A673 (cell line): ENCODE data around the gene ALDH2. TPM values are rescaled to one million over a fixed set of nuclear protein-coding genes. Genes with fewer than 3 reads are reported as not detected.

ENCODE experiments used
- BruUV-seq: library from RNA; stranded (reverse); fragments of 400-500 nt; replicated peaks from 2 replicates; lab custom pipeline; 2021; lab: Mats Ljungman, UMichigan
- CTCF ChIA-PET: fragments of 300-600 bp; sonication (Branson Sonifier 250); formaldehyde crosslinking; loops from one replicate; lab custom pipeline; 2022; ENCODE audit warnings: antibody characterized with exemption; lab: Charles Lee
- POLR2A ChIA-PET: fragments of 300-600 bp; sonication (Branson Sonifier 250); formaldehyde crosslinking; loops from one replicate; lab custom pipeline; 2022; ENCODE audit warnings: antibody characterized with exemption; ENCODE audit not compliant: low non-redundant PET; lab: Charles Lee
- DNase-seq: peaks from one replicate; pipeline ENCODE4 v3.0.0-alpha.2; 2015; ENCODE audit warnings: low spot score
- H3K27ac ChIP-seq: fragments of 200-600 bp; sonication (generic); 2 replicates; pipeline ENCODE4 v1.5.1; 2016; ENCODE audit warnings: mixed run types, low read depth, mild to moderate bottlenecking, mixed read lengths, antibody characterized with exemption, low read length; ENCODE audit not compliant: poor library complexity, severe bottlenecking
- H3K27me3 ChIP-seq: fragments of 200-600 bp; sonication (generic); replicated peaks from 2 replicates; pipeline ENCODE4 v1.6.1; 2017; ENCODE audit warnings: mixed run types, low read depth, mild to moderate bottlenecking, mixed read lengths, antibody characterized with exemption, low read length; ENCODE audit not compliant: insufficient read depth, poor library complexity
- H3K36me3 ChIP-seq: fragments of 200-600 bp; sonication (generic); 2 replicates; pipeline ENCODE4 v1.6.1; 2016; ENCODE audit warnings: mixed run types, mild to moderate bottlenecking, mixed read lengths, antibody characterized with exemption, low read length; ENCODE audit not compliant: insufficient read depth, poor library complexity, severe bottlenecking
- H3K4me1 ChIP-seq: fragments of 200-600 bp; sonication (generic); 2 replicates; pipeline ENCODE4 v1.6.1; 2017; ENCODE audit warnings: mixed run types, mild to moderate bottlenecking, mixed read lengths, antibody characterized with exemption, low read length; ENCODE audit not compliant: insufficient read depth, poor library complexity, severe bottlenecking
- H3K4me3 ChIP-seq: fragments of 200-600 bp; sonication (generic); 2 replicates; pipeline ENCODE4 v1.5.1; 2016; ENCODE audit warnings: low read depth, mixed run types, mild to moderate bottlenecking, mixed read lengths, low read length; ENCODE audit not compliant: poor library complexity, severe bottlenecking
- H3K9me3 ChIP-seq: fragments of 200-600 bp; sonication (generic); 2 replicates; pipeline ENCODE4 v1.6.1; 2016; ENCODE audit warnings: mixed run types, low read depth, mild to moderate bottlenecking, mixed read lengths, antibody characterized with exemption, low read length; ENCODE audit not compliant: poor library complexity, severe bottlenecking
- EZH2 ChIP-seq: fragments of 200-600 bp; sonication (generic); IDR thresholded peaks from 2 replicates; pipeline ENCODE4 v1.6.1; 2017; ENCODE audit warnings: borderline replicate concordance, low read depth, mild to moderate bottlenecking, mixed read lengths, antibody characterized with exemption, low read length; ENCODE audit not compliant: poor library complexity, severe bottlenecking
- intact Hi-C: fragments of 100-400 bp; cut with micrococcal nuclease; formaldehyde crosslinking; loops from one replicate; pipeline ENCODE4 v1.10.0; 2022; ENCODE audit not compliant: unreplicated experiment
- total RNA-seq: library from RNA; stranded (reverse); gene quantifications from 2 replicates; pipeline ENCODE4 v1.2.3, GENCODE V29; 2021
- TF ChIP-seq, protein P1 (sequence below): fragments of 300-800, 200-600 bp; sonication (generic); conservative IDR thresholded peaks from 2 replicates; pipeline ENCODE4 v1.5.1; 2017; ENCODE audit warnings: low read depth, mild to moderate bottlenecking, antibody characterized with exemption, low read length, moderate library complexity, mixed read lengths

The ALDH2 gene
- total RNA-seq, 1 experiment from 2014 or later = 24.5 TPM

DNA sequence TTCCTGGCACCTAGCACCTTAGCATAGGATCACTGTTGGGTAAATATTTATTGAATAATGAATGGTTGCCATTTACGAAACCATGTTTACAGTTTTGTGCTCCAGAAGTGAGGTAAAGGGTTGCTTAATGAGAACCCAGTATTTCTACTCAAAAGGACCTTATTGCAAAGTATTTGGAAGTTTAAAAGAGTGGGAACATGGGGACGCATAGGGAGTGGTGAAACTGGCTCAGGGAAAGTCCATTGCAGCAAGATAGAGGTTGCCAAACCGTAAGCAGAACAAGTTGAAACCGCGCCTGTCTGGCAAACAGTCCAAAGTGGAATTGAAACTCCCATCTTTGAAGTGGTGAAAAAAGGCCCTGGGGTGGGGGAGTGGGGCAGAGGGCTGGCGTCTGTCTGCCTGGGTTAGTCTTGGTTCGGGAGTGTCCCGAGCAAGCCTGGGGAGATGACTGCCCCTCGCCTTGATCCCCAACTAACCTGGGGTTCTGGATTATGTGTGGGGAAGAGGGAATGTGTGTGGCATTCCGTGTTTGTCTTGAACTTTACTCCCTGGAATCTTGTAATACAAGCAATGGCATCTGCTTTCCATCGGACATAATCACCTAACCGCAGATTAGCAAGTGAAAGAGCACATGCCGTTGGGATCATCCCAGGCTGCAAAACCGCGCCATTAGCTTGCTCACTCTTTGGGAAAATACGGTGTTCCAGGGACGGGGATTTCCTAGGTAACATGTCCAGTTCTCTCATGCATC is 7.2 kb downstream of the ALDH2 start:
- no peaks in the 10 kb centered on the region for H3K9me3 ChIP-seq
- ChIA-PET POLR2A (no interaction called here), CTCF (no interaction called here)
- no peaks in the 10 kb centered on the region for H3K36me3 ChIP-seq
- intact Hi-C loops = no loop called here
- H3K27me3 ChIP-seq = no peaks in the 10 kb centered on the region
- DNase-seq = no peak
- BruUV-seq = no TSS peak
- no peak overlapping the region for H3K27ac ChIP-seq
- H3K4me1 ChIP-seq = peaks cover 7% of the 10 kb centered on the region
- H3K4me3 ChIP-seq = no peak overlapping the region
- TF ChIP-seq EZH2 = no peak
- TF ChIP-seq, protein P1, sequence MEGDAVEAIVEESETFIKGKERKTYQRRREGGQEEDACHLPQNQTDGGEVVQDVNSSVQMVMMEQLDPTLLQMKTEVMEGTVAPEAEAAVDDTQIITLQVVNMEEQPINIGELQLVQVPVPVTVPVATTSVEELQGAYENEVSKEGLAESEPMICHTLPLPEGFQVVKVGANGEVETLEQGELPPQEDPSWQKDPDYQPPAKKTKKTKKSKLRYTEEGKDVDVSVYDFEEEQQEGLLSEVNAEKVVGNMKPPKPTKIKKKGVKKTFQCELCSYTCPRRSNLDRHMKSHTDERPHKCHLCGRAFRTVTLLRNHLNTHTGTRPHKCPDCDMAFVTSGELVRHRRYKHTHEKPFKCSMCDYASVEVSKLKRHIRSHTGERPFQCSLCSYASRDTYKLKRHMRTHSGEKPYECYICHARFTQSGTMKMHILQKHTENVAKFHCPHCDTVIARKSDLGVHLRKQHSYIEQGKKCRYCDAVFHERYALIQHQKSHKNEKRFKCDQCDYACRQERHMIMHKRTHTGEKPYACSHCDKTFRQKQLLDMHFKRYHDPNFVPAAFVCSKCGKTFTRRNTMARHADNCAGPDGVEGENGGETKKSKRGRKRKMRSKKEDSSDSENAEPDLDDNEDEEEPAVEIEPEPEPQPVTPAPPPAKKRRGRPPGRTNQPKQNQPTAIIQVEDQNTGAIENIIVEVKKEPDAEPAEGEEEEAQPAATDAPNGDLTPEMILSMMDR = no peak

DNA sequence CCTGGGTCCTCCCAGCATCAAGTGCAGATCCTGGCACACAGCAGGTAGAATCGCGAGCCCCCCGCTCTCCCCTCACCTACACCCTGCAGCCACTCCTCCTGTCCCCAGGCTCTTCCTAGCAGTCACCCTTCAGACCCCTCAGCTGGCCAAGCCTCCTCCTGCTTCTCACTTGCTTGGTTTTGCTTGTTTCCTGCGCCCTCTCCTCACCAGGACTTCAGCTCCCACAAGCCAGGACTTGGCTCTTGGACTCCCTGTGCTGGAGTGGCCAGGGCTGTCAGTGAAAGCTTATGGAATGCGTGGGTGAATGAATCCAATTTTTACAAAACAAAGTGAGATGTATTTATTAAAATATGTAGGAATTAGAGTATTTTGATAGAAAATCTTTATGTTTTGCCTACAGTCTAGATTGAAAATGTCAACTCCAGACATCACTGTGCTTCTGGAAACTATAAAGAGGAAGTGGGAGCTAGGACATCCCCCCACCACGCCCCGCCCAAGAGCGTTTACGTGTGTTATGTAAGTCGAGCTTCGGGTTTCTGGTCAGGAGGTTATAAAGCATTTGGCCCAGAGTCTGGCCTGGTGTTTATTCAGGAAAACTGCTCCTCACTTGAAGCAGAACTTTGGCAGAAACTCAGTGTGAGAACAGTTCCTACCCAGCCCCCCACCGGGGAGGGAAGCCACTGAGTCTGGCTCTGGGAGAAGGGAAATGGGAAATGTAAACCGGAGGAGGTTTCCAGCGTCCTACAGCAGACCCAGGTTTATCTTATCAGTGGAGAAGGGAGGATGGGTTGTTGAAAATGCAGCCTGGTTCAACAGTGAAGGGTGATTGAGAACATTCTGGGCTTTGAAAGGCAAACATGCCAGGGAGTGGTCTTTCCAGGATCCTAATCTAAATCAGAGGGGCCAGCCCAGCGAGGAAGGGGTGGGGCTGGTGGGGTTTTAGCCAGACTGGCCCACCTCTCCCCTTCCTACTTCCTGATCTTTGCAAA is 8.8 kb downstream of the ALDH2 start:
- ChIA-PET CTCF (no interaction called here), POLR2A (no interaction called here)
- Histone ChIP-seq H3K4me3 (no peak overlapping the region), H3K27ac (no peak overlapping the region), H3K9me3 (no peaks in the 10 kb centered on the region), H3K36me3 (no peaks in the 10 kb centered on the region), H3K4me1 (peaks cover 7% of the 10 kb centered on the region), H3K27me3 (no peaks in the 10 kb centered on the region)
- DNase-seq = no peak
- TF ChIP-seq, protein P1 = no peak
- no peak for TF ChIP-seq EZH2
- intact Hi-C loops = no loop called here
- no TSS peak for BruUV-seq

DNA sequence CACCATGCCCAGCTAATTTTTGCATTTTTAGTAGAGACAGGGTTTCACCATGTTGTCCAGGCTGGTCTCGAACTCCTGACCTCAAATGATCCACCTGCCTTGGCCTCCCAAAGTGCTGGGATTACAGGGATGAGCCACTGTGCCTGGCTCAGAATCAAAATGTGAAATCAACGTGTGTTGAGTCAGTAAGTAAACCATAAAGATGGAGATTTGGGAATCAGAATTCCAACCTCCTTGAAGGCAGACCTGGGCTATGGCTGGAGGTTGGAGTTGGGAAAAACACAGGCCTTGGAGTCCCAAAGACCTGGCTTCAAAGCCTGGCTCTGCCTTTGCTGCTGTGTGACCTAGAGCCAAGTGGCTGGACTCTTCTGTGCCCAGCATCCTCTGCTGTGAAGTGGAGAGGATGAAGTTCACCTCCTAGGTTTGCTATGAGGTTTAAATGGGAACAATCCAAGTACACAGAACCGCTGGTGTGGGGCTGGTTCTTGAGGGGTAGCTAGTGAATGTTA is 10.2 kb downstream of the ALDH2 start:
- POLR2A ChIA-PET = no interaction called here
- no peak for TF ChIP-seq EZH2
- TF ChIP-seq, protein P1 = no peak
- CTCF ChIA-PET = no interaction called here
- no TSS peak for BruUV-seq
- Histone ChIP-seq H3K4me3 (no peak overlapping the region), H3K27ac (no peak overlapping the region), H3K9me3 (no peaks in the 10 kb centered on the region), H3K4me1 (peaks cover 7% of the 10 kb centered on the region), H3K36me3 (no peaks in the 10 kb centered on the region), H3K27me3 (no peaks in the 10 kb centered on the region)
- intact Hi-C loops = no loop called here
- no peak for DNase-seq
